Activated T-helper 2 cell treated with anti-CD3 and anti-CD28 coated beads, Interferon-gamma antibody, Interleukin-2, Interleukin-4, amounts not matched to agents 10 μg/mL and 5 μg/mL and 100 μg/mL, durations not matched to agents 14 hours and 24 hours and 36 hours (primary cell): Measurements from ENCODE around the gene NELL1. TPM values are rescaled to one million over a fixed set of nuclear protein-coding genes. Genes with fewer than 3 reads are reported as not detected.

Experiments
- DNase-seq: peaks from one replicate; pipeline ENCODE4 v3.0.0; 2021; ENCODE audit warnings: low spot score
- H3K27ac Mint-ChIP-seq: one replicate; pipeline ENCODE4 v1.8.0; 2021; ENCODE audit warnings: mixed read lengths
- H3K27me3 Mint-ChIP-seq: one replicate; pipeline ENCODE4 v1.8.0; 2021; ENCODE audit warnings: low read depth, mixed read lengths
- H3K36me3 Mint-ChIP-seq: one replicate; pipeline ENCODE4 v1.8.0; 2021; ENCODE audit warnings: low read depth, mixed read lengths
- H3K4me1 Mint-ChIP-seq: one replicate; pipeline ENCODE4 v1.8.0; 2021; ENCODE audit warnings: low read depth, mixed read lengths
- H3K4me3 Mint-ChIP-seq: one replicate; pipeline ENCODE4 v1.8.0; 2021; ENCODE audit warnings: low read depth, mild to moderate bottlenecking, moderate library complexity, mixed read lengths
- H3K9me3 Mint-ChIP-seq: one replicate; pipeline ENCODE4 v1.8.0; 2021; ENCODE audit warnings: mixed read lengths
- intact Hi-C: fragments of 100-400 bp; cut with micrococcal nuclease; formaldehyde crosslinking; loops from one replicate; pipeline ENCODE4 v1.15.1; 2023
- total RNA-seq: library from RNA; stranded (reverse); gene quantifications from 2 replicates; pipeline ENCODE4 v1.2.3, GENCODE V29; 2022

Gene NELL1
- total RNA-seq = 0.07 TPM in 1 of 2 replicates, not detected in the other

- Mint-ChIP-seq H3K27me3 (peaks cover 62% of the 10 kb centered on the region), H3K27ac (no peak within 1 kb of the TSS), H3K36me3 (no peaks in the 10 kb centered on the region), H3K9me3 (no peaks in the 10 kb centered on the region), H3K4me1 (no peaks in the 10 kb centered on the region), H3K4me3 (no peak within 1 kb of the TSS)
- DNase-seq = no peak
- intact Hi-C loops = loop anchor here (2.0 to 5.0 kb wide), 2 partner anchors 72 to 506 kb away; partner anchors contain the start of gene SLC6A5
These were observed at the start of gene NELL1 for GRCh38 chr11:20668844-20669819. Gene NELL1, plus strand, starts transcription at chr11:20669586.

- Mint-ChIP-seq H3K4me3 (no peak overlapping the region), H3K27me3 (peaks cover 4% of the 10 kb centered on the region), H3K36me3 (no peaks in the 10 kb centered on the region), H3K27ac (no peak overlapping the region), H3K9me3 (no peaks in the 10 kb centered on the region), H3K4me1 (no peaks in the 10 kb centered on the region)
- DNase-seq = no peak
- intact Hi-C loops = no loop called here
These were observed 48.4 kb upstream of the NELL1 start for GRCh38 chr11:20620988-20621387.

- no peak for DNase-seq
- Mint-ChIP-seq H3K36me3 (no peaks in the 10 kb centered on the region), H3K4me1 (no peaks in the 10 kb centered on the region), H3K27me3 (peaks cover 4% of the 10 kb centered on the region), H3K4me3 (no peak overlapping the region), H3K27ac (no peak overlapping the region), H3K9me3 (no peaks in the 10 kb centered on the region)
- intact Hi-C loops = no loop called here
These were observed 47.7 kb upstream of the NELL1 start for GRCh38 chr11:20621679-20622078.

DNA sequence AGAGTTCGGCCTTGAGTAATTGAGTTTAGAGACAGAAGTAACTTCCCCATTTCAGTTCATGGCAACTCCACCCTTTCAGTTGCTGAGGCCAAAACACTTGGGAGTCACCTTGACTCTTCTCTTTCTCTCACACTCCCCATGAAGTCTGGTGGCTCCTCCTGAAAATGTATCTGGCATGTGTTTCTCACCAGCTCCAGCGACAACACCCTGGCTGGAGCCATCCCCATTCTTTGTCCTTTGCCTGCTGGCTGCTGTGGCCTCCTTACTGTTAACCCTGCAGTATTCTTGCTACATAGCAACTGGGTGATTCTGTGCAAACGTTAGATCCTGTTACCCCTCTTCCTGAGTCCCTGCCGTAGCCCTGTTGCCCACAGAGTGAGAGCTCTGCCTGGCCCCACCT is 46.1 kb upstream of the NELL1 start:
- Mint-ChIP-seq H3K9me3 (no peaks in the 10 kb centered on the region), H3K36me3 (no peaks in the 10 kb centered on the region), H3K27me3 (no peaks in the 10 kb centered on the region), H3K4me3 (no peak overlapping the region), H3K4me1 (no peaks in the 10 kb centered on the region), H3K27ac (no peak overlapping the region)
- intact Hi-C loops = no loop called here
- DNase-seq = no peak

GRCh38 chr11:20626279-20626678 is 43.1 kb upstream of the NELL1 start:
- DNase-seq = no peak
- H3K27me3 Mint-ChIP-seq = no peaks in the 10 kb centered on the region
- no peaks in the 10 kb centered on the region for H3K4me1 Mint-ChIP-seq
- H3K4me3 Mint-ChIP-seq = no peak overlapping the region
- intact Hi-C loops = no loop called here
- no peaks in the 10 kb centered on the region for H3K9me3 Mint-ChIP-seq
- no peak overlapping the region for H3K27ac Mint-ChIP-seq
- no peaks in the 10 kb centered on the region for H3K36me3 Mint-ChIP-seq

GRCh38 chr11:20627026-20627425 is 42.4 kb upstream of the NELL1 start:
- Mint-ChIP-seq H3K4me1 (no peaks in the 10 kb centered on the region), H3K27me3 (no peaks in the 10 kb centered on the region), H3K9me3 (no peaks in the 10 kb centered on the region), H3K4me3 (no peak overlapping the region), H3K27ac (no peak overlapping the region), H3K36me3 (no peaks in the 10 kb centered on the region)
- intact Hi-C loops = no loop called here
- DNase-seq = no peak

DNA sequence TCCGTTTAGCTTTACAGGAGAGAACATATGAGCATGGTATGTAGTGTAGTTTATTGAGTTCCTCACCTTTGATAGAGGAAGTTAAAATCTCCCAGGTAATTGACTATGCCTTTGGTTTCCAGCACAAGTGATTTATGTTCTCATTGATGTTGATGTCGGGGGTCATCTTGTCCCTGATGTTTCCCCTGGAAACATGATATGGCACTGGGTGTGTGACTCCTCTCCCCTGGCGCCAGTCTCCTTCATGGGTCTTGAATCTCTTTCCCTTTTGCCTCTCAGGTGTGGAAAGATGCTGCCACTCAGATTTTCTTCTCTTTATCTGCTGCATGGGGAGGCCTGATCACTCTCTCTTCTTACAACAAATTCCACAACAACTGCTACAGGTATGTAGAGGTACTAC is 41.7 kb upstream of the NELL1 start:
- no peaks in the 10 kb centered on the region for H3K4me1 Mint-ChIP-seq
- intact Hi-C loops = no loop called here
- no peak overlapping the region for H3K4me3 Mint-ChIP-seq
- DNase-seq = no peak
- no peaks in the 10 kb centered on the region for H3K9me3 Mint-ChIP-seq
- no peak overlapping the region for H3K27ac Mint-ChIP-seq
- H3K36me3 Mint-ChIP-seq = no peaks in the 10 kb centered on the region
- H3K27me3 Mint-ChIP-seq = no peaks in the 10 kb centered on the region

GRCh38 chr11:20631519-20632168 is 37.7 kb upstream of the NELL1 start:
- no peak for DNase-seq

DNA sequence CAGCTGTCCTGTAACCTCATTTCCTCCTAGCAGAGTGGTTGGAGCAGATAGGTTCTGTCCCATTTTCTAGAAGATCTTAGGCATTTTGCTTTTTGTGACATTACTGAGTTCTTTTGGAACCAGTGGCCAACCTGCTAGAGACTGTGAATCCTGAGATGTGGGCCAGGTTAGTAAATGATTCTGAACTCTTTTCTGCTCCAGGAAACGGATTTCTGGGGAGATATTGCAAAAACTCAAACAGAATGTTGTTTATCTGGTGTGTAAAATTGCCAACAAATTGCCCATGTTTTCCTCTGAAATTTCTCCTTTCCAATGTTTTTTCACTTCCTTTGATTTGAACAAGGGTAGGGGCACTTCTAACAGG is 37.2 kb upstream of the NELL1 start:
- peaks cover 1% of the 10 kb centered on the region for H3K27me3 Mint-ChIP-seq
- no peak overlapping the region for H3K4me3 Mint-ChIP-seq
- H3K4me1 Mint-ChIP-seq = no peaks in the 10 kb centered on the region
- no peaks in the 10 kb centered on the region for H3K36me3 Mint-ChIP-seq
- DNase-seq = no peak
- no peaks in the 10 kb centered on the region for H3K9me3 Mint-ChIP-seq
- intact Hi-C loops = no loop called here
- no peak overlapping the region for H3K27ac Mint-ChIP-seq

More at GRCh38 chr11:20631519-20632168, 37.7 kb upstream of the NELL1 start:
- no peaks in the 10 kb centered on the region for H3K36me3 Mint-ChIP-seq
- H3K27me3 Mint-ChIP-seq = peaks cover 1% of the 10 kb centered on the region
- intact Hi-C loops = no loop called here
- no peak overlapping the region for H3K4me3 Mint-ChIP-seq
- H3K27ac Mint-ChIP-seq = no peak overlapping the region
- H3K4me1 Mint-ChIP-seq = no peaks in the 10 kb centered on the region
- H3K9me3 Mint-ChIP-seq = no peaks in the 10 kb centered on the region

DNA sequence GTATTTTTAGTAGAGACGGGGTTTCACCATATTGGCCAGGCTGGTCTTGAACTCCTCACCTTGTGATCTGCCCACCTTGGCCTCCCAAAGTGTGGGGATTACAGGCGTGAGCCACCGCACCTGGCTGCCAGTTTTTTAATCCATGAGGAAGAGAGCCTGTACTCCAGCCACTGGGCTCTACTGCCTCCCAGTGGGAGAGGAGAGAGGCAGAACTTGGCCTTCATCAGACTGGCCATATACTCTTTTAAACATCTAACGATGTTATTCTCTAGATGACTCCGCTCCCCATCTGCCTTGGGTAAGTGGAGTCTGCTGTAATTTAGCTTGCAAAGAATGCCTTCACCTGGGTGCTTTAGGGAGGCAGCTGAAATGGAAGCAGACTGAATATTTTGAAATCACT is 35.3 kb upstream of the NELL1 start:
- Mint-ChIP-seq H3K9me3 (no peaks in the 10 kb centered on the region), H3K36me3 (no peaks in the 10 kb centered on the region), H3K27ac (no peak overlapping the region), H3K4me1 (no peaks in the 10 kb centered on the region), H3K4me3 (no peak overlapping the region), H3K27me3 (peaks cover 1% of the 10 kb centered on the region)
- no peak for DNase-seq
- intact Hi-C loops = no loop called here

DNA sequence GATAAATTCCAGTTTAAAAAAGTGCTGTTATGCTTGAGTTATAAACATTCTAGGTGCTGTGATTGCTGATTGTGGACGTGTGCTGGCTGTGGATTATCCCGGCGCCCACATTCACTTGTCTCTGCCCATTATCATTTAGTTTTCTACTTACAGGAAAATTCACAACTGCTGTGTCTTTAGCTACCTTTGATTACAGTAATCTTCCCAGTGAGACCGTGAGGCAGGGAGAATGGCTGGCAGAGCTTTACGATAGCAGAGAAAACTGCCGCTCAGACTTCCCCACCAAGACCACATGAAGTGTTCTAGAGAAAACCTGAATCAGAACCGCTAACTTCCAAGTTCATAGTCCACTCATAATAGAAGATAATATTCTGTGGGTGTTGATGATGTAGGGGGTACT is 34.6 kb upstream of the NELL1 start:
- Mint-ChIP-seq H3K36me3 (no peaks in the 10 kb centered on the region), H3K4me1 (no peaks in the 10 kb centered on the region), H3K27me3 (peaks cover 1% of the 10 kb centered on the region), H3K27ac (no peak overlapping the region), H3K4me3 (no peak overlapping the region), H3K9me3 (no peaks in the 10 kb centered on the region)
- DNase-seq = no peak
- intact Hi-C loops = no loop called here

- intact Hi-C loops = no loop called here
- Mint-ChIP-seq H3K27ac (no peak overlapping the region), H3K4me3 (no peak overlapping the region)
These were observed 31.3 kb upstream of the NELL1 start for GRCh38 chr11:20638074-20638473.

GRCh38 chr11:20639688-20640087 is 29.7 kb upstream of the NELL1 start:
- Mint-ChIP-seq H3K4me1 (no peaks in the 10 kb centered on the region), H3K9me3 (no peaks in the 10 kb centered on the region), H3K4me3 (no peak overlapping the region), H3K27me3 (peaks cover 1% of the 10 kb centered on the region), H3K27ac (no peak overlapping the region), H3K36me3 (no peaks in the 10 kb centered on the region)
- no peak for DNase-seq
- intact Hi-C loops = no loop called here

More at GRCh38 chr11:20638074-20638473, 31.3 kb upstream of the NELL1 start:
- H3K9me3 Mint-ChIP-seq = no peaks in the 10 kb centered on the region
- peaks cover 1% of the 10 kb centered on the region for H3K27me3 Mint-ChIP-seq
- no peak for DNase-seq
- H3K4me1 Mint-ChIP-seq = no peaks in the 10 kb centered on the region
- H3K36me3 Mint-ChIP-seq = no peaks in the 10 kb centered on the region
